ENCODE results near the gene CHAF1A. TPM values are rescaled to one million over a fixed set of nuclear protein-coding genes. Genes with fewer than 3 reads are reported as not detected.

The CHAF1A gene
- total RNA-seq, 1 donor from 2014 or later, result 6.8 TPM

DNA sequence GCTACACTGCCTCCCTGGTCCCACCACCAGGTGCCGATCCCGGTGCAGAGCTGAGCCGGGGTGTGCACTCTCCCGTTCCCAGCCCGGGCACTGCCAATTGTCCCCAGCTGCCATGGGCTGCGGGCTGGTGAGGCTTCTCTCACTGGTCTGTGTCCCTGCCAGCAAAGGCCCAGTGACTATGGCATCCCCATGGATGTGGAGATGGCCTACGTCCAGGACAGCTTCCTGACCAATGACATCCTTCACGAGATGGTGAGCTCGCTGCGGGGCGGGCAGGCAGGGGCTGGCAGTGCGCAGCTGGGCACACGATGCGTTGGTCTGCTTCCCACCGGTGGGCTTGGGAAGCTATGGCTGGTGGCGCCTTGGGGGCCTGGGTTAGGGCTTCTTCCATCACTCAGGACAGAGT is 44.5 kb upstream of the CHAF1A start:
- TF ChIP-seq, protein P1, sequence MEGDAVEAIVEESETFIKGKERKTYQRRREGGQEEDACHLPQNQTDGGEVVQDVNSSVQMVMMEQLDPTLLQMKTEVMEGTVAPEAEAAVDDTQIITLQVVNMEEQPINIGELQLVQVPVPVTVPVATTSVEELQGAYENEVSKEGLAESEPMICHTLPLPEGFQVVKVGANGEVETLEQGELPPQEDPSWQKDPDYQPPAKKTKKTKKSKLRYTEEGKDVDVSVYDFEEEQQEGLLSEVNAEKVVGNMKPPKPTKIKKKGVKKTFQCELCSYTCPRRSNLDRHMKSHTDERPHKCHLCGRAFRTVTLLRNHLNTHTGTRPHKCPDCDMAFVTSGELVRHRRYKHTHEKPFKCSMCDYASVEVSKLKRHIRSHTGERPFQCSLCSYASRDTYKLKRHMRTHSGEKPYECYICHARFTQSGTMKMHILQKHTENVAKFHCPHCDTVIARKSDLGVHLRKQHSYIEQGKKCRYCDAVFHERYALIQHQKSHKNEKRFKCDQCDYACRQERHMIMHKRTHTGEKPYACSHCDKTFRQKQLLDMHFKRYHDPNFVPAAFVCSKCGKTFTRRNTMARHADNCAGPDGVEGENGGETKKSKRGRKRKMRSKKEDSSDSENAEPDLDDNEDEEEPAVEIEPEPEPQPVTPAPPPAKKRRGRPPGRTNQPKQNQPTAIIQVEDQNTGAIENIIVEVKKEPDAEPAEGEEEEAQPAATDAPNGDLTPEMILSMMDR (IDR thresholded peaks at IDR 0.05; ENCODE audit: insufficient read depth, low read length, poor library complexity, severe bottlenecking), result no peak
- H3K36me3 ChIP-seq (ENCODE audit: control insufficient read depth, insufficient read depth, low read length), result peaks cover 2% of the 10 kb centered on the region
- DNase-seq (ENCODE audit: low read depth), result no peak
- H3K27me3 ChIP-seq (ENCODE audit: control insufficient read depth, insufficient read depth, low read length), result no peaks in the 10 kb centered on the region
- H3K4me3 ChIP-seq (ENCODE audit: low read depth, low read length), result no peak overlapping the region

- TF ChIP-seq, protein P1 (IDR thresholded peaks at IDR 0.05; ENCODE audit: insufficient read depth, low read length, poor library complexity, severe bottlenecking), result no peak
- no peak overlapping the region for H3K4me3 ChIP-seq (ENCODE audit: low read depth, low read length)
- peaks cover 2% of the 10 kb centered on the region for H3K36me3 ChIP-seq (ENCODE audit: control insufficient read depth, insufficient read depth, low read length)
- no peaks in the 10 kb centered on the region for H3K27me3 ChIP-seq (ENCODE audit: control insufficient read depth, insufficient read depth, low read length)
- DNase-seq (ENCODE audit: low read depth), result no peak
Measured at GRCh38 chr19:4358709-4359626, 43.5 kb upstream of the CHAF1A start.

GRCh38 chr19:4359627-4360000 is 42.8 kb upstream of the CHAF1A start:
- Histone ChIP-seq H3K36me3 (ENCODE audit: control insufficient read depth, insufficient read depth, low read length) (peaks cover 2% of the 10 kb centered on the region), H3K27me3 (ENCODE audit: control insufficient read depth, insufficient read depth, low read length) (no peaks in the 10 kb centered on the region), H3K4me3 (ENCODE audit: low read depth, low read length) (no peak overlapping the region)
- no peak for DNase-seq (ENCODE audit: low read depth)
- TF ChIP-seq, protein P1 (IDR thresholded peaks at IDR 0.05; ENCODE audit: insufficient read depth, low read length, poor library complexity, severe bottlenecking), result no peak

DNA sequence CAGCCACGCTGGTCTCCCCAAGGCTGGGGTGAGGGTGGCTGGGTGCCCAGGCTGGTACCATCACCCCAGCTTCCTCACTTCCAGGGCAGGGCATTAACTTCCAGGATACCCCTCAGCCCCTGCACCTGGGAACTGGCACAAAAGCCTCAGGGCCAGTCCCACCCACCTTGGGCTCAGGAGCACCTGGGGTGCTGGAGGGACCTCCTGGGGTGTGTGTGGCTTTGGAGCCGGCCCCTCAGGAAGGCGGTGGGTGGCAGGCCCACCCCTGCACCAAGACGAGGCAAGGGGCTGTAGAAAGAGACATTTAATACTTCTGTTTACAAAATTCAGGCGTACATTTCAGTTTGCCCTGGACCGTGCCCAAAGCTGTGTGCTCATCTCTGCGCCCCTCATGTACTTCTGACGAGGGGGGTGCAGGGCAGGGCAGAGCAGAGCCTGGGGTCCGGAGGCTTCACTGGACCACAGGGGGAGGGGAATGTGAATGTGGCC is 42.3 kb upstream of the CHAF1A start:
- no peak for DNase-seq (ENCODE audit: low read depth)
- Histone ChIP-seq H3K27me3 (ENCODE audit: control insufficient read depth, insufficient read depth, low read length) (no peaks in the 10 kb centered on the region), H3K36me3 (ENCODE audit: control insufficient read depth, insufficient read depth, low read length) (peaks cover 3% of the 10 kb centered on the region), H3K4me3 (ENCODE audit: low read depth, low read length) (no peak overlapping the region)
- TF ChIP-seq, protein P1 (IDR thresholded peaks at IDR 0.05; ENCODE audit: insufficient read depth, low read length, poor library complexity, severe bottlenecking), result no peak

DNA sequence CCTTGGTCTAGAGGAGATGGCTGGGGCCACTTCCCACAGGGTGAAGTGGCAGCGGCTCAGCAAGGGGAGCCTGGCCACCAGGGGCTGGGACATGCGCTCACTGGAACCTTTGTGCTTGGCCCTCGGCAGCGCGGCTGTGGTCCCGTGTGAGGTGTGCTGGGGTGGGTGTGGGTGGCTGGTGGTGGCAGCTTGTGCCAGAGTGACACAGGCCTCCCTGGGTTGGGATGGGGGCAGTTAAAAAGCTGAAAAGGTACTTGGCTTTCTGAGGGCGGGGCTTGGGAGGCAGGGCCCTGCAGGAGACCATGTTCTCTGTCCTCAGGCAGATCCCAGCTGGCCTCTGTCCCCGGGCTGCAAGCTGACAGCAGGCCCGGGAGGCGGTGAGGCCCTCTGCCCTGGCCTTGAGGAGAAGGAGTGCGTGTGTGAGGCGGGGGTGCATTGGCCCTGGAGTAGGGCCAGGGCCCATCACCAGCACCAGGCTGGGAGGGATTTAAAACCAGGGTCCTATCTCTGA is 41.7 kb upstream of the CHAF1A start:
- no peak for DNase-seq (ENCODE audit: low read depth)
- Histone ChIP-seq H3K36me3 (ENCODE audit: control insufficient read depth, insufficient read depth, low read length) (peaks cover 5% of the 10 kb centered on the region), H3K4me3 (ENCODE audit: low read depth, low read length) (no peak overlapping the region), H3K27me3 (ENCODE audit: control insufficient read depth, insufficient read depth, low read length) (no peaks in the 10 kb centered on the region)
- TF ChIP-seq, protein P1 (IDR thresholded peaks at IDR 0.05; ENCODE audit: insufficient read depth, low read length, poor library complexity, severe bottlenecking), result no peak

Data from kidney epithelial cell (primary cell).